IMR-90 (cell line): ENCODE results near the gene HELZ. TPM values are rescaled to one million over a fixed set of nuclear protein-coding genes. Genes with fewer than 3 reads are reported as not detected.

ENCODE experiments used
- microRNA-seq, 2 experiments: library from miRNA; stranded (forward) in 1 of 2; unstranded in 1 of 2; fragments of 10-50 nt in 1 of 2; fragments of <30 nt in 1 of 2; gene quantifications in 1 of 2; microRNA quantifications in 1 of 2; one replicate each; pipeline versions ENCODE3 to v1.1.0; 2013 to 2020; ENCODE audit not compliant: insufficient read depth in 1 of 2, insufficient read length in 1 of 2, unreplicated experiment in 1 of 2
- polyA plus RNA-seq, 3 experiments: library from polyadenylated mRNA; depleted of rRNA; stranded (reverse); fragments of >200 nt; gene quantifications; 2 replicates each; pipeline ENCODE4 v1.2.3, GENCODE V29; 2012; ENCODE audit warnings: low replicate concordance in 1 of 3
- small RNA-seq, 5 experiments: library from RNA; depleted of rRNA; stranded (forward); fragments of <200 nt; gene quantifications; one replicate each; pipeline ENCODE3, GENCODE V24; 2012
- total RNA-seq: library from RNA; depleted of rRNA; stranded (reverse); fragments of >200 nt; gene quantifications from 2 replicates; pipeline ENCODE4 v1.2.3, GENCODE V29; 2012; rRNA removed

HELZ gene
- total and polyA plus RNA-seq, 2 of the 4 experiments (the other 2 are of a cell fraction), result 8.0 to 60.6 TPM

Small RNA genes lying within 50 kb of the gene (microRNA-seq; reads per million reads assigned to microRNA genes)
- gene AC007448.1 (ENCODE audit: insufficient read depth, insufficient read length) (not detected), gene RF00393 (ENCODE audit: insufficient read depth, insufficient read length) (not detected), gene RNA5SP447 (ENCODE audit: insufficient read depth, insufficient read length) (not detected)

Small RNA genes lying within 50 kb of the gene (small RNA-seq; reads per million reads assigned to genes)
- gene AC007448.1 (0 reads per million in 5 experiments), gene RF00393 (0 reads per million in 5 experiments), gene RNA5SP447 (0 reads per million in 5 experiments)

Other genes with a start within 250 kb of the HELZ start
- gene CACNG1, start 200.6 kb downstream of the HELZ start, total RNA-seq, result not detected in 2 replicates
- gene CACNG1, start 200.6 kb downstream of the HELZ start, polyA plus RNA-seq (2012; rRNA removed), result not detected in 2 replicates
- 17.9 and 48.9 TPM in 2 replicates for gene PSMD12, start 121.4 kb upstream of the HELZ start, total RNA-seq
- gene PSMD12, start 121.4 kb upstream of the HELZ start, polyA plus RNA-seq (2012; rRNA removed), result 30.8 and 39.7 TPM in 2 replicates
- 4.1 and 5.0 TPM in 2 replicates for gene PITPNC1, start 132.1 kb upstream of the HELZ start, total RNA-seq
- gene PITPNC1, start 132.1 kb upstream of the HELZ start, polyA plus RNA-seq (2012; rRNA removed), result 3.4 and 4.1 TPM in 2 replicates